ENCODE results near the gene MYRF. TPM values are rescaled to one million over a fixed set of nuclear protein-coding genes. Genes with fewer than 3 reads are reported as not detected.

The MYRF gene
- total and polyA plus RNA-seq, 9 of the 15 experiments (the other 6 are each of a cell fraction or from before 2014, with no cell fraction given) = 2.3 to 25.8 (median 7.1) TPM

GRCh38 chr11:61816736-61817455 lies 64.5 kb downstream of the MYRF start, which contains the start of gene FADS1 (continued):
- TF ChIP-seq ZNF395 (CRISPR knock-in tag; IDR thresholded peaks at IDR 0.05) (peak; percentile 86), L3MBTL2 (IDR thresholded peaks at IDR 0.05) (peak; percentile 98), MXD1 (CRISPR knock-in tag; IDR thresholded peaks at IDR 0.05; ENCODE audit: borderline replicate concordance, poor library complexity, severe bottlenecking) (no peak), MTA1 (IDR thresholded peaks at IDR 0.05; ENCODE audit: borderline replicate concordance) (no peak), CREB1 (IDR thresholded peaks at IDR 0.05) (peak; percentile 78), CREB1 (CRISPR knock-in tag; IDR thresholded peaks at IDR 0.05) (peak; percentile 92), NCOA2 (IDR thresholded peaks at IDR 0.05; ENCODE audit: partially characterized antibody in 2 of 2) (no peak), HMGXB4 (CRISPR knock-in tag; IDR thresholded peaks at IDR 0.05) (peak; percentile 72; the same call in 1 of the 2 replicates), PCBP2 (IDR thresholded peaks at IDR 0.05; ENCODE audit: low read depth, low read length, poor library complexity, severe bottlenecking) (no peak), LARP7 (IDR thresholded peaks at IDR 0.05) (no peak), MCM7 (IDR thresholded peaks at IDR 0.05) (no peak), ARID3A (IDR thresholded peaks at IDR 0.05; ENCODE audit: borderline replicate concordance, low read depth, low read length) (no peak), HDAC2 (IDR thresholded peaks at IDR 0.05) (no peak), RBM17 (IDR thresholded peaks at IDR 0.05; ENCODE audit: borderline replicate concordance, low read depth, low read length) (no peak), HNRNPUL1 (IDR thresholded peaks at IDR 0.05; ENCODE audit: low read length) (no peak), ZNF764 (CRISPR knock-in tag; IDR thresholded peaks at IDR 0.05; ENCODE audit: low read depth) (no peak), CBX8 (IDR thresholded peaks at IDR 0.05; ENCODE audit: borderline replicate concordance, extremely low read depth, low read depth, low read length, poor library complexity, severe bottlenecking) (no peak), PKNOX1 (IDR thresholded peaks at IDR 0.05) (peak; percentile 13; the same call in 1 of the 2 replicates), ZNF280B (CRISPR knock-in tag; IDR thresholded peaks at IDR 0.05) (no peak), EP400 (IDR thresholded peaks at IDR 0.05) (peak; percentile 79; the same call in 1 of the 2 replicates)

All from K562 (cell line).